HepG2 (cell line): ENCODE results near the gene CLEC20A. TPM values are rescaled to one million over a fixed set of nuclear protein-coding genes. Genes with fewer than 3 reads are reported as not detected.

Source experiments
- ATF1 ChIP-seq: IDR thresholded peaks from 2 replicates; pipeline ENCODE4 v1.6.1; 2016; ENCODE audit warnings: mild to moderate bottlenecking, control low read depth
- ATF7 ChIP-seq, 2 experiments: fragments of 450-650 bp in 1 of 2; sonication (generic) in 1 of 2; formaldehyde crosslinking in 1 of 2; IDR thresholded peaks; 2 replicates each; pipeline versions ENCODE4 v1.4.0 to v1.6.1; 2016 to 2020; ENCODE audit warnings: antibody characterized with exemption in 1 of 2, mild to moderate bottlenecking in 1 of 2, missing genetic modification reagents in 1 of 2
- ELF4 ChIP-seq: sonication (generic); formaldehyde crosslinking; IDR thresholded peaks from 2 replicates; pipeline ENCODE4 v1.5.0; 2020; ENCODE audit warnings: missing genetic modification reagents, mild to moderate bottlenecking, moderate library complexity, borderline replicate concordance
- MAZ ChIP-seq, 2 experiments: sonication (generic) in 1 of 2; formaldehyde crosslinking in 1 of 2; IDR thresholded peaks; 2 replicates each; pipeline versions ENCODE4 v1.5.0 to v1.6.1; 2012 to 2020; ENCODE audit warnings: low read depth in 2 of 2, mild to moderate bottlenecking in 2 of 2, borderline replicate concordance in 1 of 2, improper control_type of control experiment in 1 of 2, low read length in 1 of 2, missing genetic modification reagents in 1 of 2, moderate library complexity in 1 of 2
- MYNN ChIP-seq: sonication (generic); formaldehyde crosslinking; IDR thresholded peaks from 2 replicates; pipeline ENCODE4 v1.4.0; 2020; ENCODE audit warnings: mild to moderate bottlenecking, low read depth, missing genetic modification reagents
- SATB2 ChIP-seq: sonication (generic); formaldehyde crosslinking; IDR thresholded peaks from 2 replicates; pipeline ENCODE4 v1.5.0; 2020; ENCODE audit warnings: missing genetic modification reagents
- SIN3B ChIP-seq: fragments of 150-350 bp; IDR thresholded peaks from 2 replicates; pipeline ENCODE4 v1.6.1; 2014; ENCODE audit warnings: low read length
- SP140L ChIP-seq: sonication (generic); formaldehyde crosslinking; IDR thresholded peaks from 2 replicates; pipeline ENCODE4 v1.4.0; 2020; ENCODE audit warnings: missing genetic modification reagents, borderline replicate concordance
- THRA ChIP-seq: sonication (generic); formaldehyde crosslinking; IDR thresholded peaks from 2 replicates; pipeline ENCODE4 v1.4.0; 2020; ENCODE audit warnings: missing genetic modification reagents, borderline replicate concordance
- ZBTB20 ChIP-seq: sonication (generic); formaldehyde crosslinking; IDR thresholded peaks from 2 replicates; pipeline ENCODE4 v1.8.1; 2023; ENCODE audit warnings: missing genetic modification reagents, low read depth, mild to moderate bottlenecking, borderline replicate concordance
- ZBTB46 ChIP-seq: sonication (generic); formaldehyde crosslinking; IDR thresholded peaks from 2 replicates; pipeline ENCODE4 v1.4.0; 2020; ENCODE audit warnings: mild to moderate bottlenecking, missing genetic modification reagents, borderline replicate concordance
- ZFP1 ChIP-seq: IDR thresholded peaks from 2 replicates; pipeline ENCODE4 v1.6.1; 2016
- ZMAT3 ChIP-seq: sonication (generic); formaldehyde crosslinking; conservative IDR thresholded peaks from 2 replicates; pipeline ENCODE4 v1.7.0; 2021; ENCODE audit warnings: missing genetic modification reagents
- ZNF235 ChIP-seq: sonication (generic); formaldehyde crosslinking; IDR thresholded peaks from 2 replicates; pipeline ENCODE4 v1.8.1; 2023; ENCODE audit warnings: mild to moderate bottlenecking, missing genetic modification reagents, borderline replicate concordance
- ZNF432 ChIP-seq: sonication (generic); formaldehyde crosslinking; IDR thresholded peaks from 2 replicates; pipeline ENCODE4 v1.5.0; 2020; ENCODE audit warnings: missing genetic modification reagents, mild to moderate bottlenecking, borderline replicate concordance
- ZNF550 ChIP-seq: sonication (generic); formaldehyde crosslinking; IDR thresholded peaks from 2 replicates; pipeline ENCODE4 v1.4.0; 2020; ENCODE audit warnings: mild to moderate bottlenecking, missing genetic modification reagents, borderline replicate concordance
- ZNF761 ChIP-seq: sonication (generic); formaldehyde crosslinking; conservative IDR thresholded peaks from 2 replicates; pipeline ENCODE4 v1.4.0; 2020; ENCODE audit warnings: mild to moderate bottlenecking, missing genetic modification reagents
- ZNF788 ChIP-seq: sonication (generic); formaldehyde crosslinking; IDR thresholded peaks from 2 replicates; pipeline ENCODE4 v1.5.0; 2020; ENCODE audit warnings: mild to moderate bottlenecking, missing genetic modification reagents, borderline replicate concordance
- polyA plus RNA-seq, 8 experiments: library from polyadenylated mRNA; depleted of rRNA in 3 of 8; stranded (reverse) in 7 of 8; unstranded in 1 of 8; fragments of >200 nt; fragmentation: Illumina TruSeq in 4 of 8; extraction: Trizol in 4 of 8; gene quantifications; 2 replicates each; pipeline versions ENCODE4 v1.2.1 to v1.2.3, GENCODE V29; 2011 to 2016; ENCODE audit warnings: low read depth in 4 of 8, missing spikeins in 1 of 8, mixed read lengths in 1 of 8; ENCODE audit not compliant: insufficient read depth in 1 of 8
- total RNA-seq, 5 experiments: library from RNA; depleted of rRNA; stranded (reverse); fragments of >200 nt; fragmentation: Illumina TruSeq; extraction: Trizol; gene quantifications; 2 replicates each; pipeline ENCODE4 v1.2.3, GENCODE V29; 2016; ENCODE audit warnings: low read depth in 1 of 5
- TF ChIP-seq, protein P1 (sequence below): sonication (generic); formaldehyde crosslinking; IDR thresholded peaks from 2 replicates; pipeline ENCODE4 v1.8.0; 2022; ENCODE audit warnings: mild to moderate bottlenecking, missing genetic modification reagents, moderate library complexity
- TF ChIP-seq, protein P2 (sequence below), 2 experiments: sonication (generic) in 1 of 2; formaldehyde crosslinking in 1 of 2; IDR thresholded peaks; 2 replicates each; pipeline versions ENCODE4 v1.4.0 to v1.6.1; 2016 to 2020; ENCODE audit warnings: borderline replicate concordance in 1 of 2, low read depth in 1 of 2, mild to moderate bottlenecking in 1 of 2, missing genetic modification reagents in 1 of 2

Gene CLEC20A
- total and polyA plus RNA-seq, 2 of the 13 experiments (the other 11 are each of a cell fraction or from before 2014, with no cell fraction given) = not detected

- TF ChIP-seq, protein P1, sequence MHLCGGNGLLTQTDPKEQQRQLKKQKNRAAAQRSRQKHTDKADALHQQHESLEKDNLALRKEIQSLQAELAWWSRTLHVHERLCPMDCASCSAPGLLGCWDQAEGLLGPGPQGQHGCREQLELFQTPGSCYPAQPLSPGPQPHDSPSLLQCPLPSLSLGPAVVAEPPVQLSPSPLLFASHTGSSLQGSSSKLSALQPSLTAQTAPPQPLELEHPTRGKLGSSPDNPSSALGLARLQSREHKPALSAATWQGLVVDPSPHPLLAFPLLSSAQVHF (CRISPR knock-in tag) = peak; percentile 64; the same call in 1 of the 2 replicates
- TF ChIP-seq ZBTB20 (no peak), ZNF432 (CRISPR knock-in tag) (no peak), MYNN (peak; percentile 44; the same call in 1 of the 2 replicates), ZMAT3 (CRISPR knock-in tag) (no peak), ATF7 (IDR thresholded peaks at IDR 0.05) (no peak), ATF7 (CRISPR knock-in tag; IDR thresholded peaks at IDR 0.05) (no peak), ZNF550 (no peak), SP140L (no peak), ZNF788 (CRISPR knock-in tag) (no peak; the same call in 1 of the 2 replicates), SIN3B (no peak), MAZ (IDR thresholded peaks at IDR 0.05; ENCODE audit: borderline replicate concordance, low read depth, low read length) (0 out of 2 replicates have a peak, but pooled peaks have one; percentile 5), MAZ (CRISPR knock-in tag; IDR thresholded peaks at IDR 0.05; ENCODE audit: low read depth) (peak; percentile 6), ZNF761 (no peak), ZBTB46 (no peak), SATB2 (no peak), ATF1 (CRISPR knock-in tag) (no peak), ELF4 (CRISPR knock-in tag) (no peak; the same call in 1 of the 2 replicates), ZFP1 (CRISPR knock-in tag) (no peak), ZNF235 (no peak), THRA (no peak; the same call in 1 of the 2 replicates)
- TF ChIP-seq, protein P2, sequence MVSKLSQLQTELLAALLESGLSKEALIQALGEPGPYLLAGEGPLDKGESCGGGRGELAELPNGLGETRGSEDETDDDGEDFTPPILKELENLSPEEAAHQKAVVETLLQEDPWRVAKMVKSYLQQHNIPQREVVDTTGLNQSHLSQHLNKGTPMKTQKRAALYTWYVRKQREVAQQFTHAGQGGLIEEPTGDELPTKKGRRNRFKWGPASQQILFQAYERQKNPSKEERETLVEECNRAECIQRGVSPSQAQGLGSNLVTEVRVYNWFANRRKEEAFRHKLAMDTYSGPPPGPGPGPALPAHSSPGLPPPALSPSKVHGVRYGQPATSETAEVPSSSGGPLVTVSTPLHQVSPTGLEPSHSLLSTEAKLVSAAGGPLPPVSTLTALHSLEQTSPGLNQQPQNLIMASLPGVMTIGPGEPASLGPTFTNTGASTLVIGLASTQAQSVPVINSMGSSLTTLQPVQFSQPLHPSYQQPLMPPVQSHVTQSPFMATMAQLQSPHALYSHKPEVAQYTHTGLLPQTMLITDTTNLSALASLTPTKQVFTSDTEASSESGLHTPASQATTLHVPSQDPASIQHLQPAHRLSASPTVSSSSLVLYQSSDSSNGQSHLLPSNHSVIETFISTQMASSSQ (IDR thresholded peaks at IDR 0.05; ENCODE audit: low read depth) = no peak
- TF ChIP-seq, protein P2 (CRISPR knock-in tag; IDR thresholded peaks at IDR 0.05; ENCODE audit: borderline replicate concordance) = no peak
Observed at GRCh38 chr1:178542554-178543289, 46.0 kb upstream of the CLEC20A start (continued).
